ENCODE measurements around the gene INA. TPM values are rescaled to one million over a fixed set of nuclear protein-coding genes. Genes with fewer than 3 reads are reported as not detected.
A peak's percentile ranks its signal among the peaks of the same experiment; 100 is the strongest.

The INA gene
- total and polyA plus RNA-seq, 2 donors (not counting 3 experiments of a cell fraction or from before 2014, with no cell fraction given): 0.25 to 0.40 TPM

- FAIRE-seq (no peak), DNase-seq (ENCODE audit: low read depth, low spot score) (no peak)
- Histone ChIP-seq H3K4me3 (replicated peaks in 1 of 3; ENCODE audit: insufficient read depth in 1 of 3, low read depth in 1 of 3, low read length in 3 of 3) (no peak overlapping the region), H2AFZ (ENCODE audit: low read depth, low read length) (no peak overlapping the region), H3K9me3 (replicated peaks; ENCODE audit: control insufficient read depth, insufficient read depth, low read length) (no peaks in the 10 kb centered on the region), H3K9me1 (replicated peaks; ENCODE audit: control insufficient read depth, extremely low read depth, insufficient read depth, low read length) (no peaks in the 10 kb centered on the region), H3K79me2 (ENCODE audit: control insufficient read depth, insufficient read depth, low read length) (no peaks in the 10 kb centered on the region), H3K27me3 (ENCODE audit: control insufficient read depth in 2 of 2, insufficient read depth in 2 of 2, low read length in 2 of 2) (peaks cover 34 to 39% of the 10 kb centered on the region in 2 experiments), H3K27ac (ENCODE audit: insufficient read depth, low read depth, low read length) (no peak overlapping the region), H3K36me3 (ENCODE audit: control insufficient read depth in 2 of 2, extremely low read depth in 1 of 2, insufficient read depth in 2 of 2, low read length in 2 of 2) (no peaks in the 10 kb centered on the region), H3K4me1 (ENCODE audit: control insufficient read depth, extremely low read depth, insufficient read depth, low read length) (peaks cover 12% of the 10 kb centered on the region), H4K20me1 (replicated peaks; ENCODE audit: control insufficient read depth, extremely low read depth, insufficient read depth, low read length) (no peaks in the 10 kb centered on the region), H3K9ac (replicated peaks; ENCODE audit: extremely low read depth, insufficient read depth, low read length) (no peak overlapping the region), H3K4me2 (ENCODE audit: insufficient read depth, low read length) (no peak overlapping the region)
- dilution Hi-C loops (cut with MboI; ENCODE audit: extremely low pct_ligation_motif_present, low sequenced_read_pairs) (no loop called here), intact Hi-C loops (cut with micrococcal nuclease) (no loop called here)
- no TSS peak for BruUV-seq (replicated peaks)
- CTCF ChIA-PET: interaction anchor here (0.8 to 1.0 kb wide), 3 partner anchors 16 to 375 kb away, joined by 3 read pairs; no protein-coding TSS in a partner anchor
- peak; percentile 64 for TF ChIP-seq EZH2 (IDR thresholded peaks at IDR 0.05; ENCODE audit: borderline replicate concordance, low read depth, low read length, severe bottlenecking)
- TF ChIP-seq POLR2AphosphoS5 (IDR thresholded peaks at IDR 0.05; ENCODE audit: insufficient read depth, low read depth, low read length): no peak
- POLR2A ChIA-PET: no interaction called here
Measured at GRCh38 chr10:103276251-103276895, 565 bp upstream of the INA start.

GRCh38 chr10:103277713-103278536 is 987 bp downstream of the INA start:
- peaks cover 11% of the 10 kb centered on the region for H3K4me1 ChIP-seq (ENCODE audit: control insufficient read depth, extremely low read depth, insufficient read depth, low read length)
- ChIA-PET CTCF (interaction anchor here (0.7 to 2.5 kb wide), 3 partner anchors 10 to 33 kb away, joined by 3 to 7 read pairs (median 5); no protein-coding TSS in a partner anchor), POLR2A (no interaction called here)
- H4K20me1 ChIP-seq (replicated peaks; ENCODE audit: control insufficient read depth, extremely low read depth, insufficient read depth, low read length): no peaks in the 10 kb centered on the region
- H3K27me3 ChIP-seq (ENCODE audit: control insufficient read depth in 2 of 2, insufficient read depth in 2 of 2, low read length in 2 of 2): peaks cover 36 to 47% of the 10 kb centered on the region in 2 experiments
- no peak for DNase-seq (ENCODE audit: low read depth, low spot score)
- peak overlapping the region; percentile 5 for H3K4me2 ChIP-seq (ENCODE audit: insufficient read depth, low read length)
- TF ChIP-seq CTCF (IDR thresholded peaks at IDR 0.05; ENCODE audit: extremely low read depth in 1 of 2, insufficient read depth in 1 of 2, low read depth in 1 of 2, low read length in 2 of 2): no peak
- TF ChIP-seq FOS (IDR thresholded peaks at IDR 0.05; ENCODE audit: borderline replicate concordance, insufficient read depth, low read length): no peak
- no peak for TF ChIP-seq GATA2 (IDR thresholded peaks at IDR 0.05; ENCODE audit: insufficient read depth, insufficient read length, low read depth, low read length)
- TF ChIP-seq POLR2A (IDR thresholded peaks at IDR 0.05; ENCODE audit: low read depth, low read length): no peak
- no peak for TF ChIP-seq MAX (IDR thresholded peaks at IDR 0.05; ENCODE audit: insufficient read depth, insufficient read length)
- TF ChIP-seq POLR2AphosphoS5 (IDR thresholded peaks at IDR 0.05; ENCODE audit: insufficient read depth, low read depth, low read length): no peak
- TF ChIP-seq EZH2 (IDR thresholded peaks at IDR 0.05; ENCODE audit: borderline replicate concordance, low read depth, low read length, severe bottlenecking): peak; percentile 10
- no peak overlapping the region for H3K27ac ChIP-seq (ENCODE audit: insufficient read depth, low read depth, low read length)
- intact Hi-C loops (cut with micrococcal nuclease): no loop called here
- no peaks in the 10 kb centered on the region for H3K36me3 ChIP-seq (ENCODE audit: control insufficient read depth in 2 of 2, extremely low read depth in 1 of 2, insufficient read depth in 2 of 2, low read length in 2 of 2)
- H3K9me3 ChIP-seq (replicated peaks; ENCODE audit: control insufficient read depth, insufficient read depth, low read length): no peaks in the 10 kb centered on the region
- dilution Hi-C loops (cut with MboI; ENCODE audit: extremely low pct_ligation_motif_present, low sequenced_read_pairs): no loop called here
- H3K9me1 ChIP-seq (replicated peaks; ENCODE audit: control insufficient read depth, extremely low read depth, insufficient read depth, low read length): no peaks in the 10 kb centered on the region
- no peaks in the 10 kb centered on the region for H3K79me2 ChIP-seq (ENCODE audit: control insufficient read depth, insufficient read depth, low read length)
- BruUV-seq (replicated peaks): no TSS peak
- no peak overlapping the region for H3K4me3 ChIP-seq (replicated peaks in 1 of 3; ENCODE audit: insufficient read depth in 1 of 3, low read depth in 1 of 3, low read length in 3 of 3)
- no peak overlapping the region for H3K9ac ChIP-seq (replicated peaks; ENCODE audit: extremely low read depth, insufficient read depth, low read length)
- FAIRE-seq: no peak
- H2AFZ ChIP-seq (ENCODE audit: low read depth, low read length): no peak overlapping the region
